Gastrocnemius medialis (tissue), 4 donors: ENCODE data around the gene MARCHF3. TPM values are rescaled to one million over a fixed set of nuclear protein-coding genes. Genes with fewer than 3 reads are reported as not detected.

Experiments
- ATAC-seq, 2 donors: fragments of 150-250 bp; one replicate each; pipeline ENCODE4 v1.9.1; 2016
- DNase-seq, 2 donors: peaks; one replicate each; pipeline ENCODE4 v3.0.0-alpha.2; 2019
- H3K27ac ChIP-seq, 4 donors: fragments of 200-600 bp; sonication (generic); 1 replicate in 1 of 4; 2 replicates in 3 of 4; pipeline ENCODE4 v1.5.1; 2016 to 2018; ENCODE audit warnings: mild to moderate bottlenecking in 2 of 4, moderate library complexity in 1 of 4
- H3K27me3 ChIP-seq, 3 donors: fragments of 200-600 bp; sonication (generic) in 2 of 3; 1 replicate in 1 of 3; 2 replicates in 2 of 3; pipeline versions ENCODE4 v1.5.1 to v1.6.0; 2016 to 2019; ENCODE audit warnings: mild to moderate bottlenecking in 1 of 3, moderate library complexity in 1 of 3
- H3K36me3 ChIP-seq, 2 donors: fragments of 200-600 bp; sonication (generic) in 1 of 2; one replicate each; pipeline ENCODE4 v1.5.1; 2017 to 2018
- H3K4me1 ChIP-seq, 2 donors: fragments of 200-600 bp; sonication (generic) in 1 of 2; one replicate each; pipeline ENCODE4 v1.5.1; 2016 to 2017; ENCODE audit warnings: mild to moderate bottlenecking in 2 of 2
- H3K4me3 ChIP-seq, 4 donors: fragments of 200-600 bp; sonication (generic) in 3 of 4; 1 replicate in 1 of 4; 2 replicates in 3 of 4; pipeline ENCODE4 v1.5.1; 2016 to 2019; ENCODE audit warnings: mild to moderate bottlenecking in 2 of 4
- H3K9me3 ChIP-seq, 3 donors: fragments of 200-600 bp; sonication (generic) in 2 of 3; 1 replicate in 1 of 3; 2 replicates in 2 of 3; pipeline ENCODE4 v1.5.1; 2016 to 2019
- POLR2A ChIP-seq, 2 donors: fragments of 450-650 bp; IDR thresholded peaks; one replicate each; pipeline ENCODE4 v1.6.1; 2017; ENCODE audit warnings: antibody characterized with exemption in 2 of 2, mild to moderate bottlenecking in 2 of 2, moderate library complexity in 2 of 2
- in situ Hi-C, 4 donors: fragments of 200-750 bp; cut with MboI; loops; one replicate each; pipeline versions ENCODE4 v1.15.0 to v1.8.0; 2017; ENCODE audit warnings: low sequenced_read_pairs in 4 of 4
- intact Hi-C: fragments of 100-400 bp; cut with DNase I; formaldehyde crosslinking; loops from one replicate; pipeline ENCODE4 v1.15.1; 2023; ENCODE audit warnings: low total_unique reads
- total RNA-seq, 4 donors: library from RNA; depleted of rRNA; stranded (reverse); fragments of >200 nt; gene quantifications; one replicate each; pipeline versions ENCODE4 v1.1.0 to v1.2.3, GENCODE V29; 2016
- TF ChIP-seq, protein P1 (sequence below), 5 experiments: fragments of 450-650 bp in 3 of 5; fragments of 200-600 bp in 2 of 5; sonication (generic) in 2 of 5; IDR thresholded peaks in 4 of 5; conservative IDR thresholded peaks in 1 of 5; 1 replicate in 4 of 5; 2 replicates in 1 of 5; pipeline ENCODE4 v1.5.1; 2016 to 2019; ENCODE audit warnings: antibody characterized with exemption in 5 of 5, mild to moderate bottlenecking in 3 of 5, moderate library complexity in 3 of 5

The MARCHF3 gene
- total RNA-seq, 4 donors from 2014 or later: 2.4 to 6.2 (median 3.6) TPM

DNA sequence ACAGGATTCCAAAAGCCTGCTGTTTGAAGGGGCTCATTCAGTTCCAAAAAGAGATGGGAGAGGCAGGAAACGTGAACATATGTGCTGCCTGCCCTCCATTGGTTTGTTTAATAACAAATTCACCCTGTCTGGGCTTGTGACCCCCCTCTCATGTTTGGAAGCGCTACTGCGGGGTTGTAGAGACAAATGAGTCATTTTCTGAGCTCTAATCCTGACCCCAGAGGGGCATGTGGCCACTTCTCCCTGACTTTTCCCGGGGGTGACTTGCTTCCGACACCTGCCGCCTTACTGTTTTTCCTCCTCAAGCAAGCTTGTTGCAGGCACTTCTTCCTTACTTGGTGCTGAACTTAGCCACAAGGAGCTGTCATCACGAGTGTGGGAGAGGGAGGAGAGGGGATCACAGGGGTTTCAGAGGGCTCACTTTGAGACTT is 177.5 kb downstream of the MARCHF3 start:
- TF ChIP-seq, protein P1, sequence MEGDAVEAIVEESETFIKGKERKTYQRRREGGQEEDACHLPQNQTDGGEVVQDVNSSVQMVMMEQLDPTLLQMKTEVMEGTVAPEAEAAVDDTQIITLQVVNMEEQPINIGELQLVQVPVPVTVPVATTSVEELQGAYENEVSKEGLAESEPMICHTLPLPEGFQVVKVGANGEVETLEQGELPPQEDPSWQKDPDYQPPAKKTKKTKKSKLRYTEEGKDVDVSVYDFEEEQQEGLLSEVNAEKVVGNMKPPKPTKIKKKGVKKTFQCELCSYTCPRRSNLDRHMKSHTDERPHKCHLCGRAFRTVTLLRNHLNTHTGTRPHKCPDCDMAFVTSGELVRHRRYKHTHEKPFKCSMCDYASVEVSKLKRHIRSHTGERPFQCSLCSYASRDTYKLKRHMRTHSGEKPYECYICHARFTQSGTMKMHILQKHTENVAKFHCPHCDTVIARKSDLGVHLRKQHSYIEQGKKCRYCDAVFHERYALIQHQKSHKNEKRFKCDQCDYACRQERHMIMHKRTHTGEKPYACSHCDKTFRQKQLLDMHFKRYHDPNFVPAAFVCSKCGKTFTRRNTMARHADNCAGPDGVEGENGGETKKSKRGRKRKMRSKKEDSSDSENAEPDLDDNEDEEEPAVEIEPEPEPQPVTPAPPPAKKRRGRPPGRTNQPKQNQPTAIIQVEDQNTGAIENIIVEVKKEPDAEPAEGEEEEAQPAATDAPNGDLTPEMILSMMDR (IDR thresholded peaks at IDR 0.05 in 4 of 5, conservative IDR thresholded peaks at IDR 0.05 in 1 of 5): no peak
- TF ChIP-seq POLR2A (IDR thresholded peaks at IDR 0.05): no peak
- H3K27me3 ChIP-seq: peaks cover 0 to 8% (median 0%) of the 10 kb centered on the region in 3 donors
- peaks cover 9 to 21% of the 10 kb centered on the region in 2 donors for H3K4me1 ChIP-seq
- no peaks in the 10 kb centered on the region for H3K36me3 ChIP-seq
- intact Hi-C loops: no loop called here
- ATAC-seq (no peak), DNase-seq (no peak)
- no peak overlapping the region for H3K4me3 ChIP-seq
- H3K9me3 ChIP-seq: no peaks in the 10 kb centered on the region
- in situ Hi-C loops: loop anchor here in 1 of 4 donors (25.0 kb wide), 1 partner anchor 184 kb away; the partner anchor contains the start of gene MARCHF3
- peak overlapping the region in 2 of 4 donors; percentile 47 to 66 for H3K27ac ChIP-seq

GRCh38 chr5:126852091-126852571 is 178.2 kb downstream of the MARCHF3 start:
- peaks cover 0 to 11% (median 0%) of the 10 kb centered on the region in 3 donors for H3K27me3 ChIP-seq
- ATAC-seq (peak; percentile 67 to 80), DNase-seq (no peak)
- peak overlapping the region; percentile 27 to 66 (median 56) for H3K27ac ChIP-seq
- in situ Hi-C loops (loop anchor here in 1 of 4 donors (25.0 kb wide), 1 partner anchor 185 kb away; the partner anchor contains the start of gene MARCHF3), intact Hi-C loops (no loop called here)
- H3K36me3 ChIP-seq: no peaks in the 10 kb centered on the region
- peaks cover 9 to 16% of the 10 kb centered on the region in 2 donors for H3K4me1 ChIP-seq
- TF ChIP-seq, protein P1 (IDR thresholded peaks at IDR 0.05 in 4 of 5, conservative IDR thresholded peaks at IDR 0.05 in 1 of 5): no peak
- TF ChIP-seq POLR2A (IDR thresholded peaks at IDR 0.05): no peak
- H3K4me3 ChIP-seq: peak overlapping the region in 3 of 4 donors; percentile 16 to 42 (median 18)
- H3K9me3 ChIP-seq: no peaks in the 10 kb centered on the region

GRCh38 chr5:126851501-126852011 is 178.8 kb downstream of the MARCHF3 start:
- in situ Hi-C loops: loop anchor here in 1 of 4 donors (25.0 kb wide), 1 partner anchor 186 kb away; the partner anchor contains the start of gene MARCHF3
- DNase-seq: no peak
- H3K36me3 ChIP-seq: no peaks in the 10 kb centered on the region
- peak; percentile 19 to 20 for ATAC-seq
- TF ChIP-seq, protein P1 (IDR thresholded peaks at IDR 0.05 in 4 of 5, conservative IDR thresholded peaks at IDR 0.05 in 1 of 5): no peak
- H3K27ac ChIP-seq: peak overlapping the region; percentile 27 to 66 (median 56)
- intact Hi-C loops: no loop called here
- peaks cover 0 to 11% (median 0%) of the 10 kb centered on the region in 3 donors for H3K27me3 ChIP-seq
- peak overlapping the region in 3 of 4 donors; percentile 16 to 42 (median 18) for H3K4me3 ChIP-seq
- no peaks in the 10 kb centered on the region for H3K9me3 ChIP-seq
- H3K4me1 ChIP-seq: peaks cover 9 to 17% of the 10 kb centered on the region in 2 donors

DNA sequence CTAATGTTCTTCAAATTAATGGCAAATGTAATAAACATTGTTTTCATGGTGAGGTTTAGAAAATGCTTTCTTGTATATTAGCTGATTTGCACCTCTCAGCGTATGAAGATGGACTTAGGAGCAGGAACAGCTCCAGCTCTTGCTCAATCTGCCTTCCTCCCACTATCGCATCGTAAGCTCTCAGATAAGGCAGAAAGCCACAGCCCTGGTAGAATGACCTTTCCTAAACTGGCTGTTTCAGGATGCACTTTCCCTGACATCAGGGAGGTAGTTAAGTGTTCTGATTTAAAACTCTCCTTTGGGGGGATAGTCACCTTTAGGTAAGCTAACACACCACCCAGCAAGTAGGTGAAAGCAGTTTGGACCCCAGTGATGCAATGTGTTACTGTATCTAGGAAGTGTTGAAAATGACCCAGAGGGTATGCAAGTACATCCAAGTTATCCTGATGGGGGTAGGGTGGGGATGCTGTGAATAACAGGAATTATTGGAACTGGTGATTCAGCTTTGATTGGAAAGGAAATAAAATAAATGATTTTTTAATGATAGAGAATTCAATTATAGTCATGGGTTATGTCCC is 181.2 kb downstream of the MARCHF3 start:
- in situ Hi-C loops (loop anchor here in 1 of 4 donors (25.0 kb wide), 1 partner anchor 463 kb away; no protein-coding TSS in a partner anchor), intact Hi-C loops (no loop called here)
- H3K27ac ChIP-seq: no peak overlapping the region
- DNase-seq: no peak
- H3K4me1 ChIP-seq: peaks cover 9 to 24% of the 10 kb centered on the region in 2 donors
- TF ChIP-seq POLR2A (IDR thresholded peaks at IDR 0.05): no peak
- TF ChIP-seq, protein P1 (IDR thresholded peaks at IDR 0.05 in 4 of 5, conservative IDR thresholded peaks at IDR 0.05 in 1 of 5): no peak
- no peaks in the 10 kb centered on the region for H3K36me3 ChIP-seq
- H3K9me3 ChIP-seq: no peaks in the 10 kb centered on the region
- no peak overlapping the region for H3K4me3 ChIP-seq
- H3K27me3 ChIP-seq: peaks cover 0 to 6% (median 0%) of the 10 kb centered on the region in 3 donors
- ATAC-seq: no peak
